GM23338 (cell line): ENCODE results near the gene ITFG1. TPM values are rescaled to one million over a fixed set of nuclear protein-coding genes. Genes with fewer than 3 reads are reported as not detected.

Experiments
- ATAC-seq: fragments of 200-7000 bp; cut with Tn5 transposase; 3 replicates; pipeline ENCODE4 v1.9.1; 2020
- DNase-seq: peaks from one replicate; pipeline ENCODE4 v3.0.0-alpha.2; 2015; ENCODE audit warnings: low spot score
- H2AFZ ChIP-seq: fragments of 200-600 bp; sonication (generic); 2 replicates; pipeline ENCODE4 v1.8.0; 2016; ENCODE audit warnings: antibody characterized with exemption, mild to moderate bottlenecking, moderate library complexity
- H3F3A ChIP-seq: fragments of 200-600 bp; sonication (generic); replicated peaks from 2 replicates; pipeline ENCODE4 v1.8.0; 2017; ENCODE audit warnings: antibody characterized with exemption, mixed run types, low read depth
- H3K27ac ChIP-seq: fragments of 200-600 bp; sonication (generic); 2 replicates; pipeline ENCODE4 v1.6.1; 2016; ENCODE audit warnings: low read depth
- H3K27me3 ChIP-seq: fragments of 200-600 bp; sonication (generic); 2 replicates; pipeline ENCODE4 v1.8.0; 2016; ENCODE audit warnings: mild to moderate bottlenecking, mixed run types, moderate library complexity; ENCODE audit not compliant: insufficient read depth
- H3K36me3 ChIP-seq: fragments of 200-600 bp; sonication (generic); 2 replicates; pipeline ENCODE4 v1.8.0; 2016; ENCODE audit warnings: mild to moderate bottlenecking; ENCODE audit not compliant: insufficient read depth
- H3K4me1 ChIP-seq: fragments of 200-600 bp; sonication (generic); 2 replicates; pipeline ENCODE4 v1.8.0; 2016; ENCODE audit warnings: mild to moderate bottlenecking, moderate library complexity; ENCODE audit not compliant: insufficient read depth
- H3K4me2 ChIP-seq: fragments of 200-600 bp; sonication (generic); 2 replicates; pipeline ENCODE4 v1.7.1; 2017; ENCODE audit warnings: mixed run types
- H3K4me3 ChIP-seq: fragments of 200-600 bp; sonication (generic); 2 replicates; pipeline ENCODE4 v1.6.1; 2016; ENCODE audit warnings: mixed run types
- H3K79me2 ChIP-seq: fragments of 200-600 bp; sonication (generic); replicated peaks from 2 replicates; pipeline ENCODE4 v1.8.0; 2017; ENCODE audit warnings: mild to moderate bottlenecking; ENCODE audit not compliant: insufficient read depth
- H3K9me2 ChIP-seq: fragments of 200-600 bp; sonication (generic); 2 replicates; pipeline ENCODE4 v1.8.0; 2017; ENCODE audit not compliant: insufficient read depth
- H4K20me1 ChIP-seq: fragments of 200-600 bp; sonication (generic); replicated peaks from 2 replicates; pipeline ENCODE4 v1.8.0; 2017; ENCODE audit warnings: mild to moderate bottlenecking; ENCODE audit not compliant: insufficient read depth
- H3K27ac Mint-ChIP-seq: 2 replicates; pipeline ENCODE4 v1.8.0; 2020; ENCODE audit warnings: inconsistent platforms, mild to moderate bottlenecking, moderate library complexity, mixed read lengths
- H3K27me3 Mint-ChIP-seq: 3 replicates; pipeline ENCODE4 v1.8.0; 2022; ENCODE audit warnings: low read depth, mild to moderate bottlenecking, moderate library complexity, mixed read lengths, inconsistent platforms; ENCODE audit not compliant: insufficient read depth, poor library complexity
- H3K36me3 Mint-ChIP-seq: 3 replicates; pipeline ENCODE4 v1.8.0; 2021; ENCODE audit warnings: low read depth, mild to moderate bottlenecking, inconsistent platforms, moderate library complexity, mixed read lengths
- H3K4me1 Mint-ChIP-seq: 3 replicates; pipeline ENCODE4 v1.8.0; 2020; ENCODE audit warnings: mild to moderate bottlenecking, inconsistent platforms, mixed read lengths
- H3K4me3 Mint-ChIP-seq: 3 replicates; pipeline ENCODE4 v1.8.0; 2021; ENCODE audit warnings: moderate library complexity, mild to moderate bottlenecking, inconsistent platforms, mixed read lengths
- H3K9me3 Mint-ChIP-seq: 3 replicates; pipeline ENCODE4 v1.8.0; 2020; ENCODE audit warnings: moderate library complexity, mild to moderate bottlenecking, inconsistent platforms, mixed read lengths
- CREB1 ChIP-seq: fragments of 250-450 bp; sonication (Bioruptor Pico); IDR thresholded peaks from 2 replicates; pipeline ENCODE4 v1.5.0; 2020; ENCODE audit warnings: low read depth, mild to moderate bottlenecking, moderate library complexity
- CTCF ChIP-seq, 2 experiments: fragments of 200-600 bp in 1 of 2; sonication (generic) in 1 of 2; conservative IDR thresholded peaks; 2 replicates each; pipeline versions ENCODE4 v1.5.1 to v1.6.1; 2016 to 2017; ENCODE audit warnings: antibody characterized with exemption in 2 of 2, low read depth in 2 of 2, mild to moderate bottlenecking in 2 of 2, moderate library complexity in 1 of 2
- ETS1 ChIP-seq: IDR thresholded peaks from 2 replicates; pipeline ENCODE4 v1.6.1; 2016; ENCODE audit warnings: antibody characterized with exemption
- EZH2 ChIP-seq: fragments of 200-600 bp; sonication (generic); IDR thresholded peaks from one replicate; pipeline ENCODE4 v1.8.0; 2017; ENCODE audit warnings: antibody characterized with exemption, mild to moderate bottlenecking, low read depth; ENCODE audit not compliant: unreplicated experiment
- NANOG ChIP-seq: IDR thresholded peaks from 2 replicates; pipeline ENCODE4 v1.6.1; 2016; ENCODE audit warnings: antibody characterized with exemption, borderline replicate concordance
- REST ChIP-seq: IDR thresholded peaks from one replicate; pipeline ENCODE4 v1.6.1; 2018; ENCODE audit warnings: antibody characterized with exemption; ENCODE audit not compliant: unreplicated experiment
- STAT1 ChIP-seq: IDR thresholded peaks from one replicate; pipeline ENCODE4 v1.6.1; 2016; ENCODE audit warnings: antibody characterized with exemption; ENCODE audit not compliant: unreplicated experiment
- ZNF114 ChIP-seq: fragments of 250-450 bp; sonication (Bioruptor Pico); IDR thresholded peaks from 2 replicates; pipeline ENCODE4 v1.5.0; 2020; ENCODE audit warnings: mild to moderate bottlenecking, moderate library complexity
- ZNF331 ChIP-seq: fragments of 250-450 bp; sonication (Bioruptor Pico); IDR thresholded peaks from 2 replicates; pipeline ENCODE4 v1.5.0; 2020; ENCODE audit warnings: low read depth, mild to moderate bottlenecking, moderate library complexity
- ZNF462 ChIP-seq: fragments of 250-450 bp; sonication (Bioruptor Pico); IDR thresholded peaks from 2 replicates; pipeline ENCODE4 v1.5.0; 2020; ENCODE audit warnings: mild to moderate bottlenecking, moderate library complexity
- polyA plus RNA-seq: library from polyadenylated mRNA; unstranded; fragments of >200 nt; fragmentation: Nextera tagmentation; extraction: Ambion mirVana; gene quantifications from 2 replicates; pipeline ENCODE4 v1.2.1, GENCODE V29; 2016
- total RNA-seq: library from RNA; depleted of rRNA; stranded (reverse); fragments of >200 nt; shearing (Covaris generic); gene quantifications from 2 replicates; pipeline ENCODE4 v1.2.3, GENCODE V29; 2014

ITFG1 gene
- total and polyA plus RNA-seq, 2 experiments from 2014 or later, result 18.5 to 26.9 TPM

- TF ChIP-seq ZNF462 (CRISPR knock-in tag) (no peak), REST (no peak), EZH2 (no peak), NANOG (no peak), STAT1 (no peak), ZNF114 (no peak), CTCF (conservative IDR thresholded peaks at IDR 0.05; ENCODE audit: low read depth in 2 of 2) (no peak), CREB1 (CRISPR knock-in tag) (no peak), ZNF331 (CRISPR knock-in tag) (no peak), ETS1 (no peak)
- H3K79me2 ChIP-seq, result peaks cover 27% of the 10 kb centered on the region
- peak overlapping the region; percentile 18; the same call in 1 of the 2 replicates for H3K27ac Mint-ChIP-seq
- H3K27me3 ChIP-seq, result no peaks in the 10 kb centered on the region
- no peaks in the 10 kb centered on the region for H3K27me3 Mint-ChIP-seq
- H3K4me1 ChIP-seq, result peaks cover 25% of the 10 kb centered on the region
- no peaks in the 10 kb centered on the region for H3K9me2 ChIP-seq
- peaks cover 41% of the 10 kb centered on the region for H3K9me3 Mint-ChIP-seq
- H3K4me2 ChIP-seq, result peak overlapping the region; percentile 23
- peaks cover 11% of the 10 kb centered on the region; the same call in 1 of the 2 replicates for H3K36me3 ChIP-seq
- no peak overlapping the region for H3K4me3 ChIP-seq
- H3F3A ChIP-seq, result no peaks in the 10 kb centered on the region
- H3K27ac ChIP-seq, result peak overlapping the region; percentile 36
- H4K20me1 ChIP-seq, result no peaks in the 10 kb centered on the region
- DNase-seq (no peak), ATAC-seq (no peak)
- no peak overlapping the region for H3K4me3 Mint-ChIP-seq
- H3K36me3 Mint-ChIP-seq, result peaks cover 48% of the 10 kb centered on the region
- no peak overlapping the region for H2AFZ ChIP-seq
- peaks cover 14% of the 10 kb centered on the region for H3K4me1 Mint-ChIP-seq
Measured at GRCh38 chr16:47492036-47492427, 31.2 kb upstream of the ITFG1 start.
